GM10248 (cell line): ENCODE data around the gene CFAP90.

Experiments used
- CTCF ChIA-PET: fragments of 300-600 bp; sonication (Branson Sonifier 250); formaldehyde crosslinking; extraction: SDS; loops from one replicate; lab custom pipeline; 2021; ENCODE audit warnings: antibody characterized with exemption; lab: Yijun Ruan, JAX
- POLR2A ChIA-PET: fragments of 350-650 bp; sonication (Branson Sonifier 250); formaldehyde crosslinking; extraction: SDS; loops from one replicate; lab custom pipeline; 2020; ENCODE audit warnings: antibody characterized with exemption; lab: Yijun Ruan, JAX
- DNase-seq: peaks from one replicate; pipeline ENCODE4 v3.0.0; 2012; ENCODE audit errors: extremely low spot score
- TF ChIP-seq, protein P1 (sequence below): IDR thresholded peaks from 2 replicates; pipeline ENCODE4 v1.5.1; 2012; ENCODE audit warnings: mild to moderate bottlenecking, low read depth; ENCODE audit errors: extremely low read depth, missing control alignments, control extremely low read depth

CFAP90 gene

DNA sequence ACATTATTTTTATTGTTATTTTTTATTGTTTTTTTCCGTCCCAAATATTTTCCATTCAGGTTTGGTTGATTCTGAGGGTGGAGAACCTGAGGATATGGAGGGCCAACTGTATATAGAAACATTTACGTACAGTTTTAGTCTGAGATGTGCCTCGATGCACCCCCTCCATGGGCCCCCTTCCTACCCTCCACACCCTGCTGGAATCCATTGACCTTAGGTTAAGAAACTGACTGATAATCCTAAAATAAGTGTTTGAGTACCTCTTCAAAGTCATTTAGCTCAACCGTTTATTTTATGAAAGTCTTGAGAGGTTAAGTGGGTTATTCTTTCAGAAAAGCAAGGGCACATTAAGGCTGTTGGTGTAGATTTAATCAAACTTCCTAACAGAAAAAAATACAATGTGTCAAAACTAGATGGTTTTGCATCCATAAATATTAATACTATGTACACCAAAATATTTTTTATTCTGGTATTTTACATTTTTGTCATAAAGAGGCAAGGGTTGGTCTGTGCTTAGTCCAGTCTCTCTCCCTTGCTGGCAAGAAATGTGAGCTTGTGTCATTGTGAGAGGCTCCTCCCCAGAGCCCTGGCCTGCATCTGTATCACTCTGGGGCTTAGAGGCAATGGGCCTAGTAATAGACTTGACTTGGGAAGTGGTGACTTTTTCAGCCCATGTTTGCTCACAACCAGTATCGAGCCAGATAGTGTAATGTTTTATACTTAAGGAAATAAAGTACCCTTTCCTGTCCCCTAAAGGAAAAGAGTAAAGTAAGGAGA, 33.7 kb upstream of the CFAP90 start:
- no peak for DNase-seq
- ChIA-PET CTCF (interaction anchor here (4.8 kb wide), 1 partner anchor 9 kb away, joined by 75 read pairs; no protein-coding TSS in a partner anchor), POLR2A (no interaction called here)
- TF ChIP-seq, protein P1, sequence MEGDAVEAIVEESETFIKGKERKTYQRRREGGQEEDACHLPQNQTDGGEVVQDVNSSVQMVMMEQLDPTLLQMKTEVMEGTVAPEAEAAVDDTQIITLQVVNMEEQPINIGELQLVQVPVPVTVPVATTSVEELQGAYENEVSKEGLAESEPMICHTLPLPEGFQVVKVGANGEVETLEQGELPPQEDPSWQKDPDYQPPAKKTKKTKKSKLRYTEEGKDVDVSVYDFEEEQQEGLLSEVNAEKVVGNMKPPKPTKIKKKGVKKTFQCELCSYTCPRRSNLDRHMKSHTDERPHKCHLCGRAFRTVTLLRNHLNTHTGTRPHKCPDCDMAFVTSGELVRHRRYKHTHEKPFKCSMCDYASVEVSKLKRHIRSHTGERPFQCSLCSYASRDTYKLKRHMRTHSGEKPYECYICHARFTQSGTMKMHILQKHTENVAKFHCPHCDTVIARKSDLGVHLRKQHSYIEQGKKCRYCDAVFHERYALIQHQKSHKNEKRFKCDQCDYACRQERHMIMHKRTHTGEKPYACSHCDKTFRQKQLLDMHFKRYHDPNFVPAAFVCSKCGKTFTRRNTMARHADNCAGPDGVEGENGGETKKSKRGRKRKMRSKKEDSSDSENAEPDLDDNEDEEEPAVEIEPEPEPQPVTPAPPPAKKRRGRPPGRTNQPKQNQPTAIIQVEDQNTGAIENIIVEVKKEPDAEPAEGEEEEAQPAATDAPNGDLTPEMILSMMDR = no peak

DNA sequence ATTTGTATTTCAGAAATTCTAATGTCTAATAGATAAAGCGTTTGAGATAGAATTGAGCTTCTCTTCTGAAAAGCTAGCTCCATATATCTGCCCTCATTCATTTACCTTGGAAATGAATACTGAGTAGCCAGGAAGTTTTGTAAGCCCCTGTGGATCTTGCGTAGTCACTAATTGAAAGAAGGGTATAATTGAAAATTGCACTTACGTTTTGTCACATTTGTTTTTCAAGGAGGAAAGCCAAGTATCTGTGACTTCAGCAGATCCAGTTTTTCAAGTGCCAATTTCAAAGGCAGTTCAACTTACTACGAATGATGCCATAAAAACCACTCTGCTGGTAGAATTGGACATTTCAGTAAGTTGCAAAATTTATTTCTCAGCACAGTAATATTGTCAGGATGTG, 32.0 kb upstream of the CFAP90 start:
- ChIA-PET POLR2A (no interaction called here), CTCF (interaction anchor here (1.0 kb wide), 1 partner anchor 11 kb away, joined by 3 read pairs; no protein-coding TSS in a partner anchor)
- no peak for DNase-seq
- TF ChIP-seq, protein P1 = no peak

DNA sequence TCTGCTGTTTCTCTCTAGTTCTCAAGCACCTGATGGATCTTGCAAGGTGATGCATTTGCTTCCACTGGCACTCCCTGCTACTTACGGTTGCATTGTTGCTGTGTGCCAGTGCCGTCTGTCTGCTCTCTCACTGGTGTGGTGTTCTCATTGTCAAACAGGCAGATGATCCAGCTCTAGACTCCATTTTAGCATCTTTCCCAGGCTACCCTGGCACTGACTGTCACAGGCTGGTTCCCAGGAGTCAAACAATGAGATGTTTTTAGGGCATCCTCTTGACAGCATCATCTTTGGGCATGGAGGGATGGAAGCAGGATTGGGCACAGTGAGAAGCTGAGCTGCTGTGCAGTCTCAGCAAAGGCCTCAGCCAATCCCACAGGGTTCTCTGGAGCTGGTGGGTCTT, 30.9 kb upstream of the CFAP90 start:
- no peak for DNase-seq
- CTCF ChIA-PET = interaction anchor here (1.0 to 1.6 kb wide), 3 partner anchors 10 to 11 kb away, joined by 3 to 5 read pairs (median 4); no protein-coding TSS in a partner anchor
- POLR2A ChIA-PET = no interaction called here
- TF ChIP-seq, protein P1 = no peak

DNA sequence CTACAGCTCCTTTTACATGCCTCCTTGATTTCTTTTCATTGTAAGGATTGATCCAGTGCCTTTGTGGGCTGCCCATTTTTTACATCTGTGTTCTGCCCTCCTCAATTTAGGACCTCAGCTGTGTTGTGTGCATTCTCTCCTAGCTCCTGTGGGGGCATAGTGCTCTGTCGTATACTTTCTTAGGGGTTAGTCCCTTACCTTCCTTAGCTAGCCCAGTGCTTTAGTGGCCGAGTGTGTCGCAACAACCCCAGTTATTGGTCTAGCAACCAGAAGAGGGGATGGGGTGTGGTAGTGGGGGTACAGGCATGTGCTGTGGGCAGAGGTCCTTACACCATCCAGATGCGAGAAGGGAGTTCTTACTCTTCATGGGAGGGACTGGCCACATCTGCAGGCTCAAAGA, 30.2 kb upstream of the CFAP90 start:
- no peak for DNase-seq
- TF ChIP-seq, protein P1 = no peak
- ChIA-PET POLR2A (no interaction called here), CTCF (interaction anchor here (1.5 to 1.6 kb wide), 3 partner anchors 9 to 12 kb away, joined by 4 to 5 read pairs (median 4); partner anchors contain the start of genes FASTKD3 and MTRR)

DNA sequence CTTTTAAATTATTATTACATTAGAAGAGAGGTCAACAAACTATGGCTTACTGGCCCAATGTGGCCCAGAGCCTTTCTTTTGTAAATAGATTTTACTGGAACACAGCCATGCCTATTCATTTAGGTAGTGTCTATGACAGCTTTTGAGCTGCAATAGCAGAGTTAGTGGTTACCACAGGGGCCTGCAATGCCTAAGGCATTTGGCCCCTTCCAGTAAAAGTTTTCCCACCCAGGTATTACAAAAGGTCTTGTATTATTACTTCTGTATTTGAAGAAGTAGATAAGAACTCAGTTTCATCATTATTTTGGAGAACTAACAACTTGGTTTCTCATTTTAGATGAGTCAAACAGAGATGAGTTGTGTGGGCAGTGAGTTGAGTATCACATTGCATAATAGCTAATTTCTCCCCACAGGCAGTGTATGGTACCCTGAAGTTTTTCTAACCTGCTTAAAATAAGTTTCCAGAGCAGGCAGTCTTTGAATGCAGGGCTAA, 27.5 kb upstream of the CFAP90 start:
- DNase-seq = peak; percentile 65
- POLR2A ChIA-PET = interaction anchor here (1.0 kb wide), 1 partner anchor 10 kb away, joined by 3 read pairs; the partner anchor contains the start of genes FASTKD3 and MTRR
- TF ChIP-seq, protein P1 = no peak
- CTCF ChIA-PET = interaction anchor here (2.9 to 8.3 kb wide), 2 partner anchors 7 to 11 kb away, joined by 13 to 75 read pairs; partner anchors contain the start of genes FASTKD3 and MTRR

DNA sequence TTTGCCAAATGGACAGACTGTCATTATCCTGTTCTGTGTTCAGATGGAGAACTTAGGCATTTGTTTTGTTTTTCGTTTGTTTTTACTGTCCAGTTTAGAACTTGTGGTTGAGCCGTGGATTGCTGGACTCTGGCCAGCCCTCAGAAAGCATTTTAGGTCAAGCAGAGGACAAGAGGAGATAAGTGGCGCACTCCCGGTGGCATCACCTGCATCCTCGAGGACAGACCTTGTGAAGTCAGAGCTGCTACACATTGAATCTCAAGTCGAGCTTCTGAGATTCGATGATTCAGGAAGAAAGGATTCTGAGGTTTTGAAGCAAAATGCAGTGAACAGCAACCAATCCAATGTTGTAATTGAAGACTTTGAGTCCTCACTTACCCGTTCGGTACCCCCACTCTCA, 26.9 kb upstream of the CFAP90 start:
- TF ChIP-seq, protein P1 = no peak
- no peak for DNase-seq
- ChIA-PET CTCF (interaction anchor here (2.9 to 8.3 kb wide), 2 partner anchors 8 to 10 kb away, joined by 13 to 75 read pairs; partner anchors contain the start of genes FASTKD3 and MTRR), POLR2A (interaction anchor here (1.0 kb wide), 1 partner anchor 9 kb away, joined by 3 read pairs; the partner anchor contains the start of genes FASTKD3 and MTRR)
